Measurements from ENCODE around the gene SIPA1.
A peak's percentile ranks its signal among the peaks of the same experiment; 100 is the strongest.

Gene SIPA1

DNA sequence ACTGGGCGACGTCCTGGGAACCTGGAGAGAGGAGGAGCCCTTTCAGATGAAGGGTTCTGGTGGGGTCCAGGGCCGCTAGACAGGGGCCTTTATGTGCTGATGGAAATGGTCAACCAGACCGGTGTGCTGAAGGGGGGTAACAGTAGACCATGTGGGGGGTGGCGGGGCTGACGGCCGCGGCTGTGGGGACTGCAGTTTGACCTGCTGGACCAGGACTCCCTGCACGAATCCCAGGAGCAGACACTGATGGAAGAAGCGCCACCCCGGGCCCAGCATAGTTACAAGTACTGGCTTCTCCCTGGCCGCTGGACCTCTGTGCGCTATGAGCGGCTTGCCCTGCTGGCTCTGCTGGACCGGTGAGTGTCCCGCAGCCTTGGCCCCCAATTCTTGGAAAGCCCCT is 15.9 kb upstream of the SIPA1 start:
- TF ChIP-seq, protein P1, sequence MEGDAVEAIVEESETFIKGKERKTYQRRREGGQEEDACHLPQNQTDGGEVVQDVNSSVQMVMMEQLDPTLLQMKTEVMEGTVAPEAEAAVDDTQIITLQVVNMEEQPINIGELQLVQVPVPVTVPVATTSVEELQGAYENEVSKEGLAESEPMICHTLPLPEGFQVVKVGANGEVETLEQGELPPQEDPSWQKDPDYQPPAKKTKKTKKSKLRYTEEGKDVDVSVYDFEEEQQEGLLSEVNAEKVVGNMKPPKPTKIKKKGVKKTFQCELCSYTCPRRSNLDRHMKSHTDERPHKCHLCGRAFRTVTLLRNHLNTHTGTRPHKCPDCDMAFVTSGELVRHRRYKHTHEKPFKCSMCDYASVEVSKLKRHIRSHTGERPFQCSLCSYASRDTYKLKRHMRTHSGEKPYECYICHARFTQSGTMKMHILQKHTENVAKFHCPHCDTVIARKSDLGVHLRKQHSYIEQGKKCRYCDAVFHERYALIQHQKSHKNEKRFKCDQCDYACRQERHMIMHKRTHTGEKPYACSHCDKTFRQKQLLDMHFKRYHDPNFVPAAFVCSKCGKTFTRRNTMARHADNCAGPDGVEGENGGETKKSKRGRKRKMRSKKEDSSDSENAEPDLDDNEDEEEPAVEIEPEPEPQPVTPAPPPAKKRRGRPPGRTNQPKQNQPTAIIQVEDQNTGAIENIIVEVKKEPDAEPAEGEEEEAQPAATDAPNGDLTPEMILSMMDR (IDR thresholded peaks at IDR 0.05; ENCODE audit: low read depth, low read length), result no peak
- DNase-seq (ENCODE audit: extremely low read depth, low read depth), result no peak

DNA sequence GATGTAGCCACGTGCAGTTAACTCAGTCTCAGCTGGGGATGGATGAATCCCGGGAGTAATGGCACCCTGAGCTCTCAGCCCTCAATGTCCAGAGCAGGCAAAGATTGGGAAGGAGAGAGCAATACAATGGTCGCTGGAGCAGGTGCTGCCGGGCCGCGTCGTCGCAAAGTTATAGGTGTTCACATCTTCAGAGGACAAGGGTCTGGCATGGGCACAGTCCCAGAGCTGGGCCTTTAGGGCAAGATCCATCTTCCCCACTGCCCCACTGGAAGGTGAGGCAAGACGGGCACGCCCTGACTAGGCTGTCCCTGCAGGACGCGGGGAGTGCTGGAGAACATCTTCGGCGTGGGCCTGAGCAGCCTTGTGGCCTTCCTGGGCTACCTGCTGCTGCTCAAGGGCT is 14.7 kb upstream of the SIPA1 start:
- DNase-seq (ENCODE audit: extremely low read depth, low read depth), result no peak
- TF ChIP-seq, protein P1 (IDR thresholded peaks at IDR 0.05; ENCODE audit: low read depth, low read length), result no peak

DNA sequence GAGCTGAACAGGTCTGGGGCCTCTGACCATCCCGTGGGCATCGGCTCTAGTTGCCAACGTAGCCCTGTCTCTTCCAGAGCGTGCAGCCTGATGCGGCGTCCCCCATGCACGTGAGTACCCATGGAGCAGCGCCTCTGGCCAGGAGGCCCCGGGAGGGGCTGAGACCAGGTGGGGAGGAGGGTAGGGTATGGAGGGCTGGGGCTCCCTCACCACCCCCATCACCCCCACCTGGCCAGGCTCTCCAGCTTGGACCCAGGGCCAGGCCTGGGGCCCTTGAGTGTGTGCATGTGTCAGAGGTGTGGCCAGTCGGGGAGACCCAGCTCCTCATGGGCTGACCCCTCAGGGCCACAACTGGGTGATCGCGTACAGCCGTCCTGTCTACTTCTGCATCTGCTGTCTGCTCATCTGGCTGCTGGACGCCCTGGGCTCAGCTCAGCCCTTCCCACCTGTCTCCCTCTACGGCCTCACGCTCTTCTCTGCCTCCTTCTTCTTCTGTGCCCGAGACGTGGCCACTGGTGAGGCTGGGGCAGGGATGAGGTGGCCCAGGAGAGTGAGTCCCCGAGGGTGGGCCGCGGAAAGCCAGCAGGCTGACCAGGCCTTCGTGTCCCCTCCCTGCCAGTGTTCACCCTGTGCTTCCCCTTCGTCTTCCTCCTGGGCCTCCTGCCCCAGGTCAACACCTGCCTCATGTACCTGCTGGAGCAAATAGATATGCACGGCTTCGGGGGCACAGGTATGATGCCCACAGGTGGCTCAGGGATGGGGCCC is 13.9 kb upstream of the SIPA1 start:
- TF ChIP-seq, protein P1 (IDR thresholded peaks at IDR 0.05; ENCODE audit: low read depth, low read length), result no peak
- no peak for DNase-seq (ENCODE audit: extremely low read depth, low read depth)

DNA sequence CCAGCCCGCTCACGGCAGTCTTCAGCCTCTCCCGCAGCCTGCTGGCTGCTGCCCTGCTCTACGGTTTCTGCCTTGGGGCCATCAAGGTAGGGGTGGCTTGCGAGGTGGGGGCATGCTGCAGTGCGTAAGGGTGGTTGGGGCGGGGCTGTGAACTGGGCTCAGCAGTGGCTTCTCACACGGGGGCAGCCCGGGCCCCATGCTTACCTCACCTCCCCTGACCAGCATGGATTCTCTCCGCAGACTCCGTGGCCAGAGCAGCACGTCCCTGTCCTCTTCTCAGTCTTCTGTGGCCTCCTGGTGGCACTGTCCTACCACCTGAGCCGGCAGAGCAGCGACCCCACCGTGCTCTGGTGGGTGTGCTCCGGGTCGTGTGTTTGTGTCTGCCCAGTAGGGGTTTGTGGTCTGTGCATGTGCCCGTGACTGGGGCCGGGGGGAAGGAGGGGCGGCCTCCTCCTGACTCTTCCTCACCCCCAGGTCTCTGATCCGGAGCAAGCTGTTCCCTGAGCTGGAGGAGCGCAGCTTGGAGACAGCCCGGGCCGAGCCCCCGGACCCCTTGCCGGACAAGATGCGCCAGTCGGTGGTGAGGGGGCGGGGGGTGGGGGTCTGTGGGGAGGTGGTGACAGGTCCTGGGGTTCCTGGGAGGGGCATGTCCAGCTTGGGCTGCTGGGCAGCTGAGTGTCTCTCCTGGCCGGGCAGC is 12.8 kb upstream of the SIPA1 start:
- no peak for DNase-seq (ENCODE audit: extremely low read depth, low read depth)
- TF ChIP-seq, protein P1 (IDR thresholded peaks at IDR 0.05; ENCODE audit: low read depth, low read length), result no peak

DNA sequence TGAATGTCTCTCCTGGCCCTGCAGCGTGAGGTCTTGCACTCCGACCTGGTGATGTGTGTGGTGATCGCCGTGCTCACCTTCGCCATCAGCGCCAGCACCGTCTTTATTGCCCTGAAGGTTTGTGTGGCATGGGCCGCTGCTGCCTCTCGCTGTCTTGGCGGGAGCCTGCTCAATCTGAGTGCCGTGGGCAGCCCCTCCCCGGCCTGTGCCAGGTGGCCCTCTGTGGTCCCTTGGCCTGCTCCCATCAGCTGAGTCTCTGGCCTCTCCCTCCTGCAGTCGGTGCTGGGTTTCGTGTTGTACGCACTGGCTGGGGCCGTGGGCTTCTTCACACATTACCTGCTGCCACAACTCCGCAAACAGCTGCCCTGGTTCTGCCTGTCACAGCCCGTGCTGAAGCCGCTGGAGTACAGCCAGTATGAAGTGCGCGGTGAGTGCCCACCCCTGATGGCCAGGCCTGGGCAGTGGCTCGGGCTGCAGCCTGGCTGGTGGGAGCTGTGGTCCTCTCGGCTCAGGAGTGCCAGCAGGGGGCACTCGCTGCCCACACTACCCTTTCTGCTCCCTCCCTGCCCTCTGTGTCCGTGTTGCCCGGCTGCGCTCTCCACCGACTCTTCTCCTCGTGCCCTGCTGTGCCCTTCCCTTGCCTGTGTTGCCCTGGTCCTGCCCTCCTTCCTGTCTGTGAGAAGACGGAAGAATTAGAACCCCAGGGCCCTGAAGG is 12.1 kb upstream of the SIPA1 start:
- DNase-seq (ENCODE audit: extremely low read depth, low read depth), result no peak
- TF ChIP-seq, protein P1 (IDR thresholded peaks at IDR 0.05; ENCODE audit: low read depth, low read length), result peak; percentile 50

DNA sequence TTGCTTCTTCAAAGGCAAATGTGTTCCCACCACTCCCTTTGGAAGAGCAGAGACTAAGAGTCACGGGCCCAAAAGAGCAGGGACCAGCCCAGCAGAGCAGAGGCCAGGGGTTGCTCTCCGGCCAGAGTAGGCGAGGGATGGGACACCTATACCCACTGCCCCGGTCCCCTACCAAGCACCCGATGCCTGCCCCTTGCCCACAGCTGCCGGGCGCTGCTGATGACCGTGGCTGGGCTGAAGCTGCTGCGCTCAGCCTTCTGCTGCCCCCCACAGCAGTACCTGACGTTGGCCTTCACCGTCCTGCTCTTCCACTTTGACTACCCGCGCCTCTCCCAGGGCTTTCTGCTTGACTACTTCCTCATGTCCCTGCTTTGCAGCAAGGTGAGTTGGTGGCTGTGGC is 10.7 kb upstream of the SIPA1 start:
- TF ChIP-seq, protein P1 (IDR thresholded peaks at IDR 0.05; ENCODE audit: low read depth, low read length), result no peak
- no peak for DNase-seq (ENCODE audit: extremely low read depth, low read depth)

DNA sequence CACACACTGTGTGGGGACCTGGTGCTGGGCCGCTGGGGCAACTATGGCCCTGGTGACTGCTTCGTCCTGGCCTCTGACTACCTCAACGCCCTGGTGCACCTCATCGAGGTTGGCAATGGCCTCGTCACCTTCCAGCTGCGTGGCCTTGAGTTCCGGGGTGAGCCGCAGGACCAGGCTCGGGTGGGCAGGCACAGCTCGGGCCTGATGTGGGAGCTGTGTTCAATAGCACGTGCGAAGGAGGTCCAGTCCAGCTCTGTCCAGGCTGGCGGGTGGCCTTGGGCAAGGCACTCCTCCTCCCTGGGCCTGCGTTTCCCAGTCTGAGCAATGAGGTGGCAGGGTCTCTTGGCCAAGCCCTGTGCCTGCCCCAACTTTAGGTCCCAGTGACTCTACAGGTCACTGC is 8.3 kb upstream of the SIPA1 start:
- no peak for DNase-seq (ENCODE audit: extremely low read depth, low read depth)
- TF ChIP-seq, protein P1 (IDR thresholded peaks at IDR 0.05; ENCODE audit: low read depth, low read length), result no peak
